ENCODE results near the gene ZMIZ1.

The ZMIZ1 gene

GRCh38 chr10:79084012-79084971 is 15.5 kb downstream of the ZMIZ1 start:
- Histone ChIP-seq H3K36me3 (replicated peaks) (no peaks in the 10 kb centered on the region), H3K4me3 (ENCODE audit: low read depth, low read length) (no peak overlapping the region), H3K27me3 (replicated peaks) (no peaks in the 10 kb centered on the region), H3K27ac (peak overlapping the region; percentile 79)
- in situ Hi-C loops (cut with HindIII; ENCODE audit: low pct_ligation_motif_present, low sequenced_read_pairs): no loop called here
- TF ChIP-seq CTCF (IDR thresholded peaks at IDR 0.05; ENCODE audit: low read depth, low read length, missing control alignments): no peak
- DNase-seq: peak; percentile 93

GRCh38 chr10:79084972-79085597 is 16.3 kb downstream of the ZMIZ1 start:
- TF ChIP-seq CTCF (IDR thresholded peaks at IDR 0.05; ENCODE audit: low read depth, low read length, missing control alignments): no peak
- no peak overlapping the region for H3K4me3 ChIP-seq (ENCODE audit: low read depth, low read length)
- DNase-seq: no peak
- in situ Hi-C loops (cut with HindIII; ENCODE audit: low pct_ligation_motif_present, low sequenced_read_pairs): no loop called here
- H3K36me3 ChIP-seq (replicated peaks): no peaks in the 10 kb centered on the region
- H3K27me3 ChIP-seq (replicated peaks): no peaks in the 10 kb centered on the region
- no peak overlapping the region for H3K27ac ChIP-seq

GRCh38 chr10:79086822-79087221 is 18.1 kb downstream of the ZMIZ1 start:
- TF ChIP-seq CTCF (IDR thresholded peaks at IDR 0.05; ENCODE audit: low read depth, low read length, missing control alignments): no peak
- Histone ChIP-seq H3K4me3 (ENCODE audit: low read depth, low read length) (no peak overlapping the region), H3K27me3 (replicated peaks) (no peaks in the 10 kb centered on the region), H3K36me3 (replicated peaks) (no peaks in the 10 kb centered on the region), H3K27ac (no peak overlapping the region)
- in situ Hi-C loops (cut with HindIII; ENCODE audit: low pct_ligation_motif_present, low sequenced_read_pairs): no loop called here
- no peak for DNase-seq

- no peak for DNase-seq
- no peaks in the 10 kb centered on the region for H3K27me3 ChIP-seq (replicated peaks)
- H3K36me3 ChIP-seq (replicated peaks): no peaks in the 10 kb centered on the region
- no peak for TF ChIP-seq CTCF (IDR thresholded peaks at IDR 0.05; ENCODE audit: low read depth, low read length, missing control alignments)
- no peak overlapping the region for H3K27ac ChIP-seq
- in situ Hi-C loops (cut with HindIII; ENCODE audit: low pct_ligation_motif_present, low sequenced_read_pairs): no loop called here
- H3K4me3 ChIP-seq (ENCODE audit: low read depth, low read length): no peak overlapping the region
Measured at GRCh38 chr10:79087721-79088120, 19.0 kb downstream of the ZMIZ1 start.

- no peaks in the 10 kb centered on the region for H3K27me3 ChIP-seq (replicated peaks)
- no peak for DNase-seq
- no peaks in the 10 kb centered on the region for H3K36me3 ChIP-seq (replicated peaks)
- in situ Hi-C loops (cut with HindIII; ENCODE audit: low pct_ligation_motif_present, low sequenced_read_pairs): no loop called here
- no peak for TF ChIP-seq CTCF (IDR thresholded peaks at IDR 0.05; ENCODE audit: low read depth, low read length, missing control alignments)
- no peak overlapping the region for H3K4me3 ChIP-seq (ENCODE audit: low read depth, low read length)
- no peak overlapping the region for H3K27ac ChIP-seq
Measured at GRCh38 chr10:79088176-79088575, 19.4 kb downstream of the ZMIZ1 start.

Measured in brain microvascular endothelial cell (primary cell).